Measurements from ENCODE around the gene EFHC1. TPM values are rescaled to one million over a fixed set of nuclear protein-coding genes. Genes with fewer than 3 reads are reported as not detected.

Gene EFHC1
- total RNA-seq, 2 donors from 2014 or later, result 19.4 to 23.5 TPM

DNA sequence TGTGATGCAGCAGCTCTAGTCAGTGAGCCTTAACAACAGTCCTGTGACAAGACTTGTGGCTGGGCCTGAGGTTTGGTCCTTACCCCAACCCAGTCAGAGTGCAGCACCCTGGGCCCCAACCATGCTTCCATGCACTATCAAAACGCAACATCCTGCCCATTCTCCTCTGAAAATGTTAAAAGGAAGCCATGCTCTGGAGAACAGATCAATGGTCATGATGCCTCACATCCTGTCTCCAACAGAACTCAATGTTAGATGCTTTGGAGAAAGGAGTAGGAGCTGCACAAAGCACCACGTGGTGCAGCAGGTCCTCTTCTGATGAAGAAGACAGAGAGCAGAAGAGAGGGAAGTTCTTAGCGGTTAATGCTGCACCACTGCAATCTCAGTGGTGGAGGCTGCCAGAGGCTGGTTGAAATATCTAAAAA is 114.8 kb downstream of the EFHC1 start:
- 81% methylated on average over 3 of the region's 3 CpGs for WGBS
- no peak for DNase-seq (ENCODE audit: low spot score)
- no peak for TF ChIP-seq POLR2A (IDR thresholded peaks at IDR 0.05)
- TF ChIP-seq CTCF (IDR thresholded peaks at IDR 0.05), result no peak
- TF ChIP-seq POLR2AphosphoS5 (IDR thresholded peaks at IDR 0.05), result no peak

GRCh38 chr6:52535711-52536423 is 115.7 kb downstream of the EFHC1 start:
- no peak overlapping the region for H3K4me3 ChIP-seq
- no peaks in the 10 kb centered on the region for H3K9me3 ChIP-seq
- no peak overlapping the region for H3K27ac ChIP-seq
- no peak for TF ChIP-seq POLR2A (IDR thresholded peaks at IDR 0.05)
- no peak for TF ChIP-seq CTCF (IDR thresholded peaks at IDR 0.05)
- no peak for TF ChIP-seq POLR2AphosphoS5 (IDR thresholded peaks at IDR 0.05)
- H3K27me3 ChIP-seq (replicated peaks; ENCODE audit: insufficient read depth), result no peaks in the 10 kb centered on the region
- 63% methylated on average over 5 of the region's 5 CpGs for WGBS
- intact Hi-C loops (cut with DNase I), result no loop called here
- DNase-seq (ENCODE audit: low spot score), result no peak
- H3K36me3 ChIP-seq, result no peaks in the 10 kb centered on the region
- H3K4me1 ChIP-seq (replicated peaks), result no peaks in the 10 kb centered on the region

More for the DNA sequence above, 114.8 kb downstream of the EFHC1 start:
- Histone ChIP-seq H3K27me3 (replicated peaks; ENCODE audit: insufficient read depth) (no peaks in the 10 kb centered on the region), H3K36me3 (no peaks in the 10 kb centered on the region), H3K4me3 (no peak overlapping the region), H3K9me3 (no peaks in the 10 kb centered on the region), H3K4me1 (replicated peaks) (no peaks in the 10 kb centered on the region), H3K27ac (no peak overlapping the region)
- intact Hi-C loops (cut with DNase I), result no loop called here

DNA sequence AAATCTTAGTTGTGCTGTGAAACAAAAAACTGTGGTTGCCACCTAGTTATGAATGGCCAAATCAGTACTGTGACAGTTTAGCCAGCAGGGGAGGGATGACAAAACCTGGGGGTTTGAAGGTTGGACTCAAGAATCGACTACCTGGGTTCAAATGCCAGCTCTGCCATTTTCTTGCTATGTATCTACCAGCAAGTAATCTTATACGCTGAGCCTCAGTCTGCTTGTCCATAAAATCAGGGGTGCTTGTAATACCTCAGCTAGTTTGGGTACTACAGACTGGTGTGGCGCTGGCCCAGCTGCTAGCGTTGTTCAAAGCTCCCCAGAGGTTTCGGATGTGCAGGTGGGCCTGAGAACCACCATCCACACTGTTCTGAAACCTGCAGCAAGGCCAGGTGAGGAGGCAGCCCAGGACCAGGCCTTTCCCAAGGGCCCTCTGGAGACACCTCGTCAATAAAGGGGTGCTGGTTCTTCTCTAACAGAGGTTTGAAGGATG is 116.3 kb downstream of the EFHC1 start:
- H3K36me3 ChIP-seq, result no peaks in the 10 kb centered on the region
- intact Hi-C loops (cut with DNase I), result no loop called here
- no peak for DNase-seq (ENCODE audit: low spot score)
- H3K9me3 ChIP-seq, result no peaks in the 10 kb centered on the region
- WGBS, result 85% methylated on average over 6 of the region's 6 CpGs
- no peak overlapping the region for H3K27ac ChIP-seq
- no peaks in the 10 kb centered on the region for H3K4me1 ChIP-seq (replicated peaks)
- no peak for TF ChIP-seq POLR2AphosphoS5 (IDR thresholded peaks at IDR 0.05)
- TF ChIP-seq POLR2A (IDR thresholded peaks at IDR 0.05), result no peak
- no peak for TF ChIP-seq CTCF (IDR thresholded peaks at IDR 0.05)
- H3K27me3 ChIP-seq (replicated peaks; ENCODE audit: insufficient read depth), result no peaks in the 10 kb centered on the region
- no peak overlapping the region for H3K4me3 ChIP-seq

DNA sequence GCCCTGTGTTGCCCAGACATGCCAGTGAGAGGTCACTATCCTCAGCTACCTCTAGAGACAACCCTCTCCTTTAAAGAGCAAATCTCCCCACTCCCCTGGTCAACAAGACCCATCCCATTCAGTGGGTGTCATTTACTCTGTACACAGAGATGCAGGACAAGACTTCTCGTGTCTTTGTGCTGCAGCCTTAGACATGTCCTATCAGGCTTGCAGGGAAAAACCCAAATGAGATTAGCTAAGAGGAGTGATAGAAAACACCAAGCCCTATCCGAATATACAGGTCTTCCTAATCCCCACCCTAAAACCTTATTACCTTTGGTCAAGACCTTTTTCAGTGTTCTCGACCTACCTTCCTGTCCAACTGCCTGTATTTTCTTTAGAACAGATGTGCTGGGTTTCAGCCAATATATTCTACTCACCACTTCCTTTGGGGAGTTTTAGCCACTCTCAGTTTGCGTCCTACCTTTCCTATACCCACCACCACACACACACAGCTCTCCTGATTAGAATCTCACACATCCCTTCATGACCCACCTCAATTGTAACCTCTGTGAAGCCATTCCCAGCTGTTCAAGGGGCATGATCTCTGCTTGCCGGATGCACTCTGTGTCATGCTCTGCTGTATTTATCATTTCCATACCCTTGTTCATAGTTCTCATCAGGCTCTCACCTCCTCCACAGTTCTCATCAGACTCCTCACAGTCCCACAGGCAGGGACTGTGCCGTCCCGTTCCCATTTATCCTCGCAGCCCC is 117.0 kb downstream of the EFHC1 start:
- Histone ChIP-seq H3K27ac (no peak overlapping the region), H3K27me3 (replicated peaks; ENCODE audit: insufficient read depth) (no peaks in the 10 kb centered on the region), H3K4me3 (no peak overlapping the region), H3K4me1 (replicated peaks) (no peaks in the 10 kb centered on the region), H3K9me3 (no peaks in the 10 kb centered on the region), H3K36me3 (no peaks in the 10 kb centered on the region)
- no peak for TF ChIP-seq POLR2AphosphoS5 (IDR thresholded peaks at IDR 0.05)
- no peak for TF ChIP-seq CTCF (IDR thresholded peaks at IDR 0.05)
- no peak for TF ChIP-seq POLR2A (IDR thresholded peaks at IDR 0.05)
- intact Hi-C loops (cut with DNase I), result no loop called here
- WGBS, result 76% methylated on average over 8 of the region's 8 CpGs
- DNase-seq (ENCODE audit: low spot score), result no peak

Data from prostate gland (tissue), 2 donors.